ENCODE measurements around the gene LRMDA. TPM values are rescaled to one million over a fixed set of nuclear protein-coding genes. Genes with fewer than 3 reads are reported as not detected.
A peak's percentile ranks its signal among the peaks of the same experiment; 100 is the strongest.

LRMDA gene
- total and polyA plus RNA-seq, 2 of the 13 experiments (the other 11 are each of a cell fraction or from before 2014, with no cell fraction given) = 13.4 to 22.0 TPM

DNA sequence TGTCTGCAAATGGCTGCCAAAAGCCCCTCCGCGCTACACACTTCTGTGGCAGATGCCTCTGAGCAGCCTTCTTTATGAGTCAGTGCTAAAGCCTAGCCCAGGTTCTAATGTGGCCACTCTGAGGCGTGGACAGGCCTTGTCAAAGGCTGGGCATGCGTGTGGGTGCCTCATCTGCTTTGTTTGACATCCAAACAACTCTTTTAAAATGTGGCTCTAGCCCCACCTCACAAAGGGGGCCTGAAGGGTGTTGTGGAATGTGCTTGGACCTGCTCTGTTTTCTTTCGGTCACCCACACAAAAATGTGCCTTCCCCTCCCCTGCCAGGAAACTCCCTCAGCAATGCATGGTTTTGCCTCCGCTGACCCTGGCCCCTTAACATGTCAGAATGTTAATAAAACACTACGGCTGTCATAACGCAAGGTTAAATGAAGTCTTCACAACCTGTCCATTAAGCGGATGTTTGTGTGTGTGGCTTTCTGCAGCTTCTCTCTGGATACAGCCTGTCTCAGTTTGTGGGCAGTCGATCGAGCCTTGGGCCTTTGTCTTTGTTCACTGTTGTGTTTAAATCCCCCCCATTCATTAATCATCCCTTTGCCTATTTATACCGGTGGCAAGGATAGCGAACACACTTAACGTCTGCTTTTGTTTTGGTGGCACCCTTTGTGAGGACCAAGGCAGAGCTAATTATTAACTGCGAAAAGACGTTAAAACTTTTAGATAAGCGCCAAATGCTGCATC lies 718.9 kb downstream of the LRMDA start (continued):
- TF ChIP-seq, protein P1, sequence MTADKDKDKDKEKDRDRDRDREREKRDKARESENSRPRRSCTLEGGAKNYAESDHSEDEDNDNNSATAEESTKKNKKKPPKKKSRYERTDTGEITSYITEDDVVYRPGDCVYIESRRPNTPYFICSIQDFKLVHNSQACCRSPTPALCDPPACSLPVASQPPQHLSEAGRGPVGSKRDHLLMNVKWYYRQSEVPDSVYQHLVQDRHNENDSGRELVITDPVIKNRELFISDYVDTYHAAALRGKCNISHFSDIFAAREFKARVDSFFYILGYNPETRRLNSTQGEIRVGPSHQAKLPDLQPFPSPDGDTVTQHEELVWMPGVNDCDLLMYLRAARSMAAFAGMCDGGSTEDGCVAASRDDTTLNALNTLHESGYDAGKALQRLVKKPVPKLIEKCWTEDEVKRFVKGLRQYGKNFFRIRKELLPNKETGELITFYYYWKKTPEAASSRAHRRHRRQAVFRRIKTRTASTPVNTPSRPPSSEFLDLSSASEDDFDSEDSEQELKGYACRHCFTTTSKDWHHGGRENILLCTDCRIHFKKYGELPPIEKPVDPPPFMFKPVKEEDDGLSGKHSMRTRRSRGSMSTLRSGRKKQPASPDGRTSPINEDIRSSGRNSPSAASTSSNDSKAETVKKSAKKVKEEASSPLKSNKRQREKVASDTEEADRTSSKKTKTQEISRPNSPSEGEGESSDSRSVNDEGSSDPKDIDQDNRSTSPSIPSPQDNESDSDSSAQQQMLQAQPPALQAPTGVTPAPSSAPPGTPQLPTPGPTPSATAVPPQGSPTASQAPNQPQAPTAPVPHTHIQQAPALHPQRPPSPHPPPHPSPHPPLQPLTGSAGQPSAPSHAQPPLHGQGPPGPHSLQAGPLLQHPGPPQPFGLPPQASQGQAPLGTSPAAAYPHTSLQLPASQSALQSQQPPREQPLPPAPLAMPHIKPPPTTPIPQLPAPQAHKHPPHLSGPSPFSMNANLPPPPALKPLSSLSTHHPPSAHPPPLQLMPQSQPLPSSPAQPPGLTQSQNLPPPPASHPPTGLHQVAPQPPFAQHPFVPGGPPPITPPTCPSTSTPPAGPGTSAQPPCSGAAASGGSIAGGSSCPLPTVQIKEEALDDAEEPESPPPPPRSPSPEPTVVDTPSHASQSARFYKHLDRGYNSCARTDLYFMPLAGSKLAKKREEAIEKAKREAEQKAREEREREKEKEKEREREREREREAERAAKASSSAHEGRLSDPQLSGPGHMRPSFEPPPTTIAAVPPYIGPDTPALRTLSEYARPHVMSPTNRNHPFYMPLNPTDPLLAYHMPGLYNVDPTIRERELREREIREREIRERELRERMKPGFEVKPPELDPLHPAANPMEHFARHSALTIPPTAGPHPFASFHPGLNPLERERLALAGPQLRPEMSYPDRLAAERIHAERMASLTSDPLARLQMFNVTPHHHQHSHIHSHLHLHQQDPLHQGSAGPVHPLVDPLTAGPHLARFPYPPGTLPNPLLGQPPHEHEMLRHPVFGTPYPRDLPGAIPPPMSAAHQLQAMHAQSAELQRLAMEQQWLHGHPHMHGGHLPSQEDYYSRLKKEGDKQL (CRISPR knock-in tag; IDR thresholded peaks at IDR 0.05; ENCODE audit: low read depth) = peak; percentile 75; the same call in 1 of the 2 replicates
- TF ChIP-seq ASH2L (IDR thresholded peaks at IDR 0.05; ENCODE audit: insufficient read length, low read depth, low read length) (peak; percentile 73), SMAD3 (CRISPR knock-in tag; IDR thresholded peaks at IDR 0.05) (peak; percentile 1; the same call in 1 of the 2 replicates), ZNF232 (CRISPR knock-in tag; IDR thresholded peaks at IDR 0.05; ENCODE audit: borderline replicate concordance) (peak; percentile 88; the same call in 1 of the 2 replicates), ZNF761 (CRISPR knock-in tag; conservative IDR thresholded peaks at IDR 0.05) (peak; percentile 44; the same call in 1 of the 2 replicates), TOPORS (CRISPR knock-in tag; IDR thresholded peaks at IDR 0.05) (0 out of 2 replicates have a peak, but pooled peaks have one; percentile 57), PITX1 (CRISPR knock-in tag; IDR thresholded peaks at IDR 0.05) (peak; percentile 73), JUND (CRISPR knock-in tag; IDR thresholded peaks at IDR 0.05) (peak; percentile 21; the same call in 1 of the 2 replicates), NONO (IDR thresholded peaks at IDR 0.05) (no peak), NONO (CRISPR knock-in tag; conservative IDR thresholded peaks at IDR 0.05) (peak; percentile 65)
- TF ChIP-seq, protein P2, sequence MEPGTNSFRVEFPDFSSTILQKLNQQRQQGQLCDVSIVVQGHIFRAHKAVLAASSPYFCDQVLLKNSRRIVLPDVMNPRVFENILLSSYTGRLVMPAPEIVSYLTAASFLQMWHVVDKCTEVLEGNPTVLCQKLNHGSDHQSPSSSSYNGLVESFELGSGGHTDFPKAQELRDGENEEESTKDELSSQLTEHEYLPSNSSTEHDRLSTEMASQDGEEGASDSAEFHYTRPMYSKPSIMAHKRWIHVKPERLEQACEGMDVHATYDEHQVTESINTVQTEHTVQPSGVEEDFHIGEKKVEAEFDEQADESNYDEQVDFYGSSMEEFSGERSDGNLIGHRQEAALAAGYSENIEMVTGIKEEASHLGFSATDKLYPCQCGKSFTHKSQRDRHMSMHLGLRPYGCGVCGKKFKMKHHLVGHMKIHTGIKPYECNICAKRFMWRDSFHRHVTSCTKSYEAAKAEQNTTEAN (CRISPR knock-in tag; conservative IDR thresholded peaks at IDR 0.05) = peak; percentile 66; the same call in 1 of the 2 replicates
- TF ChIP-seq, protein P3, sequence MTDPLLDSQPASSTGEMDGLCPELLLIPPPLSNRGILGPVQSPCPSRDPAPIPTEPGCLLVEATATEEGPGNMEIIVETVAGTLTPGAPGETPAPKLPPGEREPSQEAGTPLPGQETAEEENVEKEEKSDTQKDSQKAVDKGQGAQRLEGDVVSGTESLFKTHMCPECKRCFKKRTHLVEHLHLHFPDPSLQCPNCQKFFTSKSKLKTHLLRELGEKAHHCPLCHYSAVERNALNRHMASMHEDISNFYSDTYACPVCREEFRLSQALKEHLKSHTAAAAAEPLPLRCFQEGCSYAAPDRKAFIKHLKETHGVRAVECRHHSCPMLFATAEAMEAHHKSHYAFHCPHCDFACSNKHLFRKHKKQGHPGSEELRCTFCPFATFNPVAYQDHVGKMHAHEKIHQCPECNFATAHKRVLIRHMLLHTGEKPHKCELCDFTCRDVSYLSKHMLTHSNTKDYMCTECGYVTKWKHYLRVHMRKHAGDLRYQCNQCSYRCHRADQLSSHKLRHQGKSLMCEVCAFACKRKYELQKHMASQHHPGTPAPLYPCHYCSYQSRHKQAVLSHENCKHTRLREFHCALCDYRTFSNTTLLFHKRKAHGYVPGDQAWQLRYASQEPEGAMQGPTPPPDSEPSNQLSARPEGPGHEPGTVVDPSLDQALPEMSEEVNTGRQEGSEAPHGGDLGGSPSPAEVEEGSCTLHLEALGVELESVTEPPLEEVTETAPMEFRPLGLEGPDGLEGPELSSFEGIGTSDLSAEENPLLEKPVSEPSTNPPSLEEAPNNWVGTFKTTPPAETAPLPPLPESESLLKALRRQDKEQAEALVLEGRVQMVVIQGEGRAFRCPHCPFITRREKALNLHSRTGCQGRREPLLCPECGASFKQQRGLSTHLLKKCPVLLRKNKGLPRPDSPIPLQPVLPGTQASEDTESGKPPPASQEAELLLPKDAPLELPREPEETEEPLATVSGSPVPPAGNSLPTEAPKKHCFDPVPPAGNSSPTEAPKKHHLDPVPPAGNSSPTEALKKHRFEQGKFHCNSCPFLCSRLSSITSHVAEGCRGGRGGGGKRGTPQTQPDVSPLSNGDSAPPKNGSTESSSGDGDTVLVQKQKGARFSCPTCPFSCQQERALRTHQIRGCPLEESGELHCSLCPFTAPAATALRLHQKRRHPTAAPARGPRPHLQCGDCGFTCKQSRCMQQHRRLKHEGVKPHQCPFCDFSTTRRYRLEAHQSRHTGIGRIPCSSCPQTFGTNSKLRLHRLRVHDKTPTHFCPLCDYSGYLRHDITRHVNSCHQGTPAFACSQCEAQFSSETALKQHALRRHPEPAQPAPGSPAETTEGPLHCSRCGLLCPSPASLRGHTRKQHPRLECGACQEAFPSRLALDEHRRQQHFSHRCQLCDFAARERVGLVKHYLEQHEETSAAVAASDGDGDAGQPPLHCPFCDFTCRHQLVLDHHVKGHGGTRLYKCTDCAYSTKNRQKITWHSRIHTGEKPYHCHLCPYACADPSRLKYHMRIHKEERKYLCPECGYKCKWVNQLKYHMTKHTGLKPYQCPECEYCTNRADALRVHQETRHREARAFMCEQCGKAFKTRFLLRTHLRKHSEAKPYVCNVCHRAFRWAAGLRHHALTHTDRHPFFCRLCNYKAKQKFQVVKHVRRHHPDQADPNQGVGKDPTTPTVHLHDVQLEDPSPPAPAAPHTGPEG (CRISPR knock-in tag; IDR thresholded peaks at IDR 0.05) = peak; percentile 84

Measured in HepG2 (cell line).